HEK293 (cell line): ENCODE data around the gene CHRNA4.

Experiments used
- CTCF ChIA-PET: fragments of 350-600 bp; formaldehyde crosslinking; extraction: SDS; loops from one replicate; lab custom pipeline; 2021; ENCODE audit warnings: antibody characterized with exemption; lab: Yijun Ruan, JAX
- POLR2A ChIA-PET: fragments of 300-600 bp; formaldehyde crosslinking; extraction: SDS; loops from one replicate; lab custom pipeline; 2020; ENCODE audit warnings: antibody characterized with exemption, inconsistent platforms; lab: Yijun Ruan, JAX
- H3K27ac ChIP-seq: fragments of 200-500 bp; sonication (Bioruptor generic); 2 replicates; pipeline ENCODE4 v1.5.1; 2014; ENCODE audit warnings: low read depth, low read length, control low read depth, inconsistent platforms; ENCODE audit errors: extremely low read depth
- H3K36me3 ChIP-seq, 2 experiments: fragments of 200-500 bp in 1 of 2; sonication (Bioruptor generic) in 1 of 2; 1 replicate in 1 of 2; 2 replicates in 1 of 2; pipeline ENCODE4 v1.5.1; 2014 to 2017; ENCODE audit warnings: inconsistent platforms in 2 of 2, low read length in 2 of 2; ENCODE audit not compliant: control insufficient read depth in 2 of 2, insufficient read depth in 1 of 2
- H3K4me1 ChIP-seq: fragments of 200-500 bp; sonication (Bioruptor generic); 2 replicates; pipeline ENCODE4 v1.5.1; 2014; ENCODE audit warnings: mild to moderate bottlenecking, low read length, inconsistent platforms; ENCODE audit not compliant: control insufficient read depth, insufficient read depth
- H3K4me3 ChIP-seq: 2 replicates; pipeline ENCODE4 v1.5.1; 2011; ENCODE audit warnings: low read depth, mild to moderate bottlenecking, control low read depth, low read length, moderate library complexity
- H3K9me3 ChIP-seq: fragments of 200-500 bp; sonication (Bioruptor generic); 2 replicates; pipeline ENCODE4 v1.5.1; 2014; ENCODE audit warnings: low read depth, low read length, inconsistent platforms; ENCODE audit not compliant: control insufficient read depth, insufficient read depth
- GLIS1 ChIP-seq: fragments of 450-650 bp; formaldehyde crosslinking; IDR thresholded peaks from 2 replicates; pipeline ENCODE4 v1.5.1; 2016; ENCODE audit warnings: missing biosample characterization, missing genetic modification characterization
- GLIS2 ChIP-seq: fragments of 450-650 bp; formaldehyde crosslinking; IDR thresholded peaks from 2 replicates; pipeline ENCODE4 v1.5.1; 2016; ENCODE audit warnings: missing biosample characterization, missing genetic modification characterization
- HOXC10 ChIP-seq: sonication (generic); formaldehyde crosslinking; IDR thresholded peaks from 2 replicates; pipeline ENCODE4 v1.8.1; 2023; ENCODE audit warnings: mild to moderate bottlenecking, missing genetic modification reagents
- KLF10 ChIP-seq: fragments of 450-650 bp; IDR thresholded peaks from 2 replicates; pipeline ENCODE4 v1.5.1; 2018; ENCODE audit warnings: missing biosample characterization, mild to moderate bottlenecking, missing genetic modification characterization
- PRDM10 ChIP-seq: fragments of 450-650 bp; formaldehyde crosslinking; IDR thresholded peaks from 2 replicates; pipeline ENCODE4 v1.5.1; 2016; ENCODE audit warnings: missing biosample characterization, missing genetic modification characterization
- SCRT1 ChIP-seq: fragments of 450-650 bp; formaldehyde crosslinking; IDR thresholded peaks from 2 replicates; pipeline ENCODE4 v1.5.1; 2016; ENCODE audit warnings: missing biosample characterization, missing genetic modification characterization, borderline replicate concordance
- SP2 ChIP-seq: fragments of 450-650 bp; formaldehyde crosslinking; IDR thresholded peaks from 2 replicates; pipeline ENCODE4 v1.5.1; 2016; ENCODE audit warnings: missing biosample characterization, missing genetic modification characterization
- SP7 ChIP-seq: fragments of 450-650 bp; formaldehyde crosslinking; IDR thresholded peaks from 2 replicates; pipeline ENCODE4 v1.5.1; 2016; ENCODE audit warnings: missing biosample characterization, missing genetic modification characterization
- TCF7L2 ChIP-seq: IDR thresholded peaks from 2 replicates; pipeline ENCODE4 v1.6.1; 2011; ENCODE audit warnings: low read depth, mild to moderate bottlenecking, inconsistent platforms, low read length, moderate library complexity, borderline replicate concordance
- ZBTB1 ChIP-seq: fragments of 450-650 bp; formaldehyde crosslinking; IDR thresholded peaks from 2 replicates; pipeline ENCODE4 v1.5.1; 2016; ENCODE audit warnings: missing biosample characterization, missing genetic modification characterization
- ZBTB10 ChIP-seq: fragments of 450-650 bp; formaldehyde crosslinking; IDR thresholded peaks from 2 replicates; pipeline ENCODE4 v1.5.1; 2016; ENCODE audit warnings: missing biosample characterization, missing genetic modification characterization
- ZFP69B ChIP-seq: fragments of 450-650 bp; formaldehyde crosslinking; IDR thresholded peaks from 2 replicates; pipeline ENCODE4 v1.5.1; 2016; ENCODE audit warnings: missing biosample characterization, missing genetic modification characterization
- ZNF114 ChIP-seq: fragments of 450-650 bp; formaldehyde crosslinking; IDR thresholded peaks from 2 replicates; pipeline ENCODE4 v1.5.0; 2017; ENCODE audit warnings: missing biosample characterization, missing genetic modification characterization
- ZNF2 ChIP-seq: fragments of 450-650 bp; formaldehyde crosslinking; IDR thresholded peaks from 2 replicates; pipeline ENCODE4 v1.5.1; 2016; ENCODE audit warnings: missing biosample characterization, missing genetic modification characterization
- ZNF214 ChIP-seq: fragments of 450-650 bp; formaldehyde crosslinking; IDR thresholded peaks from 2 replicates; pipeline ENCODE4 v1.5.1; 2017; ENCODE audit warnings: missing biosample characterization, mild to moderate bottlenecking, missing genetic modification characterization, borderline replicate concordance
- ZNF274 ChIP-seq, 2 experiments: fragments of 200-500 bp in 1 of 2; fragments of 450-650 bp in 1 of 2; sonication (Bioruptor generic) in 1 of 2; formaldehyde crosslinking in 1 of 2; IDR thresholded peaks; 2 replicates each; pipeline versions ENCODE4 v1.5.1 to v1.6.1; 2014 to 2016; ENCODE audit warnings: borderline replicate concordance in 1 of 2, inconsistent platforms in 1 of 2, low read length in 1 of 2, missing biosample characterization in 1 of 2, missing genetic modification characterization in 1 of 2
- ZNF311 ChIP-seq: fragments of 450-650 bp; formaldehyde crosslinking; IDR thresholded peaks from 2 replicates; pipeline ENCODE4 v1.5.1; 2017; ENCODE audit warnings: missing biosample characterization, missing genetic modification characterization, borderline replicate concordance
- ZNF324 ChIP-seq: fragments of 450-650 bp; formaldehyde crosslinking; IDR thresholded peaks from 2 replicates; pipeline ENCODE4 v1.5.1; 2016; ENCODE audit warnings: missing biosample characterization, missing genetic modification characterization
- ZNF416 ChIP-seq: fragments of 450-650 bp; formaldehyde crosslinking; IDR thresholded peaks from 2 replicates; pipeline ENCODE4 v1.5.1; 2016; ENCODE audit warnings: missing biosample characterization, missing genetic modification characterization
- ZNF501 ChIP-seq: fragments of 450-650 bp; formaldehyde crosslinking; IDR thresholded peaks from 2 replicates; pipeline ENCODE4 v1.5.1; 2016; ENCODE audit warnings: missing biosample characterization, missing genetic modification characterization
- ZNF514 ChIP-seq: fragments of 450-650 bp; formaldehyde crosslinking; IDR thresholded peaks from 2 replicates; pipeline ENCODE4 v1.5.1; 2016; ENCODE audit warnings: missing biosample characterization, missing genetic modification characterization
- ZNF600 ChIP-seq: fragments of 450-650 bp; formaldehyde crosslinking; IDR thresholded peaks from 2 replicates; pipeline ENCODE4 v1.5.1; 2016; ENCODE audit warnings: missing biosample characterization, missing genetic modification characterization
- ZNF658 ChIP-seq: fragments of 450-650 bp; formaldehyde crosslinking; IDR thresholded peaks from 2 replicates; pipeline ENCODE4; 2016; ENCODE audit warnings: missing biosample characterization, missing genetic modification characterization
- ZNF664 ChIP-seq: fragments of 450-650 bp; formaldehyde crosslinking; IDR thresholded peaks from 2 replicates; pipeline ENCODE4 v1.5.1; 2016; ENCODE audit warnings: missing biosample characterization, missing genetic modification characterization
- ZNF692 ChIP-seq: fragments of 450-650 bp; formaldehyde crosslinking; IDR thresholded peaks from 2 replicates; pipeline ENCODE4 v1.5.1; 2016; ENCODE audit warnings: missing biosample characterization, missing genetic modification characterization
- ZNF777 ChIP-seq: fragments of 450-650 bp; formaldehyde crosslinking; IDR thresholded peaks from 2 replicates; pipeline ENCODE4 v1.5.1; 2017; ENCODE audit warnings: missing biosample characterization, missing genetic modification characterization, borderline replicate concordance

CHRNA4 gene

GRCh38 chr20:63319164-63320040 is 41.7 kb downstream of the CHRNA4 start:
- TF ChIP-seq ZNF114 (tag by site-specific recombination) (no peak), ZNF311 (no peak), TCF7L2 (no peak), SCRT1 (no peak), SP2 (tag by site-specific recombination) (0 out of 2 replicates have a peak, but pooled peaks have one; percentile 11), GLIS2 (peak; percentile 43; the same call in 1 of the 2 replicates), ZNF777 (no peak), ZFP69B (tag by site-specific recombination) (peak; percentile 66), ZBTB1 (tag by site-specific recombination) (no peak), PRDM10 (tag by site-specific recombination) (0 out of 2 replicates have a peak, but pooled peaks have one; percentile 14), ZNF692 (tag by site-specific recombination) (peak; percentile 56; the same call in 1 of the 2 replicates), GLIS1 (peak; percentile 83), HOXC10 (CRISPR knock-in tag) (no peak), ZNF664 (tag by site-specific recombination) (no peak), ZNF600 (no peak)
- no peaks in the 10 kb centered on the region for H3K36me3 ChIP-seq
- CTCF ChIA-PET: interaction anchor here (0.7 to 2.5 kb wide), 2 partner anchors 10 to 85 kb away, joined by 3 to 12 read pairs; no protein-coding TSS in a partner anchor
- no peak overlapping the region for H3K27ac ChIP-seq
- H3K9me3 ChIP-seq: no peaks in the 10 kb centered on the region
- POLR2A ChIA-PET: no interaction called here
- no peak overlapping the region for H3K4me3 ChIP-seq
- H3K4me1 ChIP-seq: no peaks in the 10 kb centered on the region

- Histone ChIP-seq H3K9me3 (no peaks in the 10 kb centered on the region), H3K4me3 (no peak overlapping the region), H3K27ac (no peak overlapping the region), H3K36me3 (no peaks in the 10 kb centered on the region), H3K4me1 (no peaks in the 10 kb centered on the region)
- TF ChIP-seq ZNF214 (tag by site-specific recombination): no peak
- no peak for TF ChIP-seq ZBTB10 (tag by site-specific recombination)
- no peak for TF ChIP-seq ZNF501 (tag by site-specific recombination)
- no peak for TF ChIP-seq ZNF324 (tag by site-specific recombination)
- TF ChIP-seq ZNF274 (IDR thresholded peaks at IDR 0.05; ENCODE audit: low read length): no peak
- TF ChIP-seq ZNF274 (tag by site-specific recombination; IDR thresholded peaks at IDR 0.05; ENCODE audit: borderline replicate concordance): no peak
- no peak for TF ChIP-seq GLIS1
- TF ChIP-seq ZNF416 (tag by site-specific recombination): no peak
- TF ChIP-seq ZNF2: no peak
- TF ChIP-seq SP7 (tag by site-specific recombination): no peak
- no peak for TF ChIP-seq ZNF658 (tag by site-specific recombination)
- no peak for TF ChIP-seq ZNF664 (tag by site-specific recombination)
- no peak for TF ChIP-seq KLF10 (tag by site-specific recombination)
- TF ChIP-seq ZNF514: no peak
- CTCF ChIA-PET: interaction anchor here (0.6 to 2.5 kb wide), 3 partner anchors 9 to 123 kb away, joined by 4 to 12 read pairs (median 8); no protein-coding TSS in a partner anchor
- POLR2A ChIA-PET: no interaction called here
Measured at GRCh38 chr20:63318391-63319163, 42.6 kb downstream of the CHRNA4 start.
